ENCODE results near the gene PPP4R2.

DNA sequence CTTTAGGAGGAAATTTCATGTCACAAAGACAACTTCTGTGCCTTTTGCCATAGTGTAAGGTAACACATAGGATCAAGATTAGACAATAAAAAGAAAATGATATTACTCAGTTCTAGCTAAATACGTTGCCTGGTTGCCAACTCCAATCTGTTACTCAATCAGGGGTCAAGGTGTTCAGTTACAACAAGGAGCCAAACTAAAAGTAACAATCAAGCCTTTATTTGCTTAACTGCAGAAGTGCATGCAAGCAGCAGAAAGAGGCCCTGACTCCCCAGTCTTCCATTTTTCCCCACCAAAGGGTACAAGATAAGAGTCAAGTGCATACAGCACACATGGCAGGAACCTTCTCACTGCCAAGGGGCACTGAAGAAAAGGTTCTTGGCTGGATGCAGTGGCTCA, 28.3 kb upstream of the PPP4R2 start:
- no peak for TF ChIP-seq TOX (CRISPR knock-in tag; IDR thresholded peaks at IDR 0.05; ENCODE audit: borderline replicate concordance)
- TF ChIP-seq, protein P1, sequence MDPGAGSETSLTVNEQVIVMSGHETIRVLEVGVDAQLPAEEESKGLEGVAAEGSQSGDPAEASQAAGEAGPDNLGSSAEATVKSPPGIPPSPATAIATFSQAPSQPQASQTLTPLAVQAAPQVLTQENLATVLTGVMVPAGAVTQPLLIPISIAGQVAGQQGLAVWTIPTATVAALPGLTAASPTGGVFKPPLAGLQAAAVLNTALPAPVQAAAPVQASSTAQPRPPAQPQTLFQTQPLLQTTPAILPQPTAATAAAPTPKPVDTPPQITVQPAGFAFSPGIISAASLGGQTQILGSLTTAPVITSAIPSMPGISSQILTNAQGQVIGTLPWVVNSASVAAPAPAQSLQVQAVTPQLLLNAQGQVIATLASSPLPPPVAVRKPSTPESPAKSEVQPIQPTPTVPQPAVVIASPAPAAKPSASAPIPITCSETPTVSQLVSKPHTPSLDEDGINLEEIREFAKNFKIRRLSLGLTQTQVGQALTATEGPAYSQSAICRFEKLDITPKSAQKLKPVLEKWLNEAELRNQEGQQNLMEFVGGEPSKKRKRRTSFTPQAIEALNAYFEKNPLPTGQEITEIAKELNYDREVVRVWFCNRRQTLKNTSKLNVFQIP (CRISPR knock-in tag; IDR thresholded peaks at IDR 0.05; ENCODE audit: borderline replicate concordance, low read depth), result no peak
- TF ChIP-seq ZFP3 (CRISPR knock-in tag; IDR thresholded peaks at IDR 0.05), result no peak
- no peak for TF ChIP-seq OSR1 (CRISPR knock-in tag; IDR thresholded peaks at IDR 0.05)

Data from SK-N-SH treated with all-trans-retinoic acid at 6 μM for 48 hours (cell line).